Measurements from ENCODE around the gene WNT2. TPM values are rescaled to one million over a fixed set of nuclear protein-coding genes. Genes with fewer than 3 reads are reported as not detected.

Gene WNT2
- total and polyA plus RNA-seq, 2 of the 4 experiments (the other 2 are of a cell fraction): 1.8 to 1.9 TPM

- in situ Hi-C loops (cut with MboI; ENCODE audit: low sequenced_read_pairs): no loop called here
- POLR2A ChIA-PET (ENCODE audit: unreplicated experiment): interaction anchor here (0.6 kb wide), 1 partner anchor 11 kb away, joined by 30 read pairs; no protein-coding TSS in a partner anchor
Measured at GRCh38 chr7:117238472-117238871, 84.4 kb downstream of the WNT2 start.

More at GRCh38 chr7:117238472-117238871, 84.4 kb downstream of the WNT2 start:
- no peak overlapping the region; the same call in 1 of the 2 replicates for H2AK5ac ChIP-seq (ENCODE audit: low read depth, low read length)
- no peak overlapping the region for H3K23ac ChIP-seq (ENCODE audit: low read depth, low read length)
- dilution Hi-C loops (cut with HindIII; ENCODE audit: low sequenced_read_pairs, unreplicated experiment): no loop called here
- CTCF ChIA-PET: no interaction called here
- no peak overlapping the region for H3K4me2 ChIP-seq (ENCODE audit: low read depth, low read length)
- H3K27ac ChIP-seq (ENCODE audit: insufficient read depth, low read length): no peak overlapping the region
- H3K9me1 ChIP-seq (ENCODE audit: insufficient read depth, low read length): no peaks in the 10 kb centered on the region
- H3K56ac ChIP-seq (ENCODE audit: extremely low read depth, insufficient read depth, low read length): no peak overlapping the region
- no peak overlapping the region for H3K9ac ChIP-seq (ENCODE audit: low read depth, low read length)
- ATAC-seq (ENCODE audit: low read depth): no peak
- WGBS, 2 experiments (ENCODE audit: extremely low coverage in 2 of 2, insufficient read length in 1 of 2): 90% methylated on average over 2 of the region's 7 CpGs; no CpG with 5 or more reads in 1 of the 2 experiments
- no peaks in the 10 kb centered on the region for H3K79me1 ChIP-seq (ENCODE audit: low read depth in 1 of 2, low read length in 2 of 2)
- TF ChIP-seq MAZ (IDR thresholded peaks at IDR 0.05; ENCODE audit: borderline replicate concordance, low read depth, low read length) (no peak), CTCF (conservative IDR thresholded peaks at IDR 0.05; ENCODE audit: low read depth, low read length) (no peak), FOS (IDR thresholded peaks at IDR 0.05; ENCODE audit: low read depth, low read length) (no peak), SMC3 (IDR thresholded peaks at IDR 0.05; ENCODE audit: low read depth, low read length) (no peak), NFE2L2 (IDR thresholded peaks at IDR 0.05; ENCODE audit: low read depth, low read length) (no peak), CEBPB (IDR thresholded peaks at IDR 0.05; ENCODE audit: low read depth, low read length) (no peak), ELK1 (IDR thresholded peaks at IDR 0.05; ENCODE audit: borderline replicate concordance, low read depth, low read length) (no peak)
- H2AK9ac ChIP-seq (replicated peaks; ENCODE audit: low read depth, low read length, poor library complexity): no peak overlapping the region
- DNase-seq: no peak
- no peaks in the 10 kb centered on the region for H3K9me3 ChIP-seq (ENCODE audit: control insufficient read depth, insufficient read depth, low read length)
- BruUV-seq (replicated peaks): no TSS peak
- no peaks in the 10 kb centered on the region for H3K36me3 ChIP-seq (ENCODE audit: control insufficient read depth, insufficient read depth, low read length)
- no peak overlapping the region for H2BK5ac ChIP-seq (ENCODE audit: low read depth, low read length, poor library complexity, severe bottlenecking)
- H4K20me1 ChIP-seq (ENCODE audit: insufficient read depth, low read length): no peaks in the 10 kb centered on the region
- no peak overlapping the region for H2BK15ac ChIP-seq (ENCODE audit: low read depth, low read length)
- no peak overlapping the region for H4K91ac ChIP-seq (ENCODE audit: insufficient read depth, low read depth, low read length)
- H3K4ac ChIP-seq (ENCODE audit: low read depth, low read length): no peak overlapping the region
- intact Hi-C loops (cut with micrococcal nuclease): no loop called here
- H3K27me3 ChIP-seq (ENCODE audit: control insufficient read depth, insufficient read depth, low read length): no peaks in the 10 kb centered on the region
- H3K14ac ChIP-seq (replicated peaks; ENCODE audit: low read depth, low read length): no peak overlapping the region
- H4K5ac ChIP-seq (ENCODE audit: low read depth, low read length): peak overlapping the region; percentile 85; the same call in 1 of the 2 replicates
- H4K8ac ChIP-seq (ENCODE audit: low read depth in 2 of 2, low read length in 2 of 2): no peak overlapping the region
- no peak overlapping the region for H3K4me3 ChIP-seq (ENCODE audit: insufficient read depth, low read depth, low read length)
- H2BK120ac ChIP-seq (ENCODE audit: low read depth, low read length): no peak overlapping the region
- peak overlapping the region; percentile 25 for H3K18ac ChIP-seq (ENCODE audit: low read depth, low read length)
- no peak overlapping the region; the same call in 1 of the 2 replicates for H2BK20ac ChIP-seq (ENCODE audit: low read depth, low read length)
- H2AFZ ChIP-seq (replicated peaks; ENCODE audit: low read length, poor library complexity): no peak overlapping the region
- H3K4me1 ChIP-seq (ENCODE audit: control insufficient read depth, insufficient read depth, low read length): 0 out of 2 replicates have a peak, but pooled peaks cover 3% of the 10 kb centered on the region
